K562 (cell line): Measurements from ENCODE around the gene ADAMTS14. TPM values are rescaled to one million over a fixed set of nuclear protein-coding genes. Genes with fewer than 3 reads are reported as not detected.

Experiments
- MBD2 ChIP-seq: sonication (generic); IDR thresholded peaks from 2 replicates; pipeline ENCODE4 v1.6.1; 2016; ENCODE audit warnings: low read depth, borderline replicate concordance
- TCF7 ChIP-seq: sonication (generic); IDR thresholded peaks from 2 replicates; pipeline ENCODE4 v1.6.1; 2016; ENCODE audit warnings: antibody characterized with exemption, borderline replicate concordance
- ZNF445 ChIP-seq: fragments of 250-450 bp; sonication (Bioruptor Pico); IDR thresholded peaks from 2 replicates; pipeline ENCODE4 v1.4.0; 2020; ENCODE audit warnings: low read depth, mild to moderate bottlenecking, moderate library complexity
- polyA plus RNA-seq, 8 experiments: library from polyadenylated mRNA; depleted of rRNA in 4 of 8; stranded (reverse) in 5 of 8; unstranded in 3 of 8; fragments of >200 nt; fragmentation: Nextera tagmentation in 2 of 8; fragmentation: Illumina TruSeq in 1 of 8; extraction: Ambion mirVana in 2 of 8; extraction: Trizol in 1 of 8; gene quantifications; 2 replicates each; pipeline versions ENCODE4 v1.2.1 to v1.2.3, GENCODE V29; 2011 to 2014; ENCODE audit warnings: inconsistent platforms in 1 of 8, missing spikeins in 1 of 8
- total RNA-seq, 7 experiments: library from RNA; depleted of rRNA in 6 of 7; stranded (reverse); fragments of >200 nt in 6 of 7; fragmentation: Illumina TruSeq in 2 of 7; extraction: Trizol in 2 of 7; gene quantifications; 2 replicates each; pipeline versions ENCODE4 v1.2.1 to v1.2.3, GENCODE V29; 2011 to 2021; ENCODE audit warnings: low replicate concordance in 1 of 7
- TF ChIP-seq, protein P1 (sequence below): fragments of 450-650 bp; IDR thresholded peaks from 2 replicates; pipeline ENCODE4 v1.6.1; 2016; ENCODE audit warnings: low read depth
- TF ChIP-seq, protein P2 (sequence below): fragments of 200-400 bp; formaldehyde crosslinking; IDR thresholded peaks from 2 replicates; pipeline ENCODE4 v1.6.1; 2017; ENCODE audit warnings: mild to moderate bottlenecking, low read depth, low read length, moderate library complexity
- TF ChIP-seq, protein P3 (sequence below): IDR thresholded peaks from 2 replicates; pipeline ENCODE4 v1.6.1; 2014; ENCODE audit warnings: antibody characterized with exemption
- TF ChIP-seq, protein P4 (sequence below): fragments of 200-800 bp; sonication (Bioruptor generic); IDR thresholded peaks from 2 replicates; pipeline ENCODE4 v1.6.1; 2017; ENCODE audit warnings: missing genetic modification characterization, missing compliant biosample characterization

Gene ADAMTS14
- total and polyA plus RNA-seq, 9 of the 15 experiments (the other 6 are each of a cell fraction or from before 2014, with no cell fraction given): 0.04 to 37.4 (median 15.9) TPM

DNA sequence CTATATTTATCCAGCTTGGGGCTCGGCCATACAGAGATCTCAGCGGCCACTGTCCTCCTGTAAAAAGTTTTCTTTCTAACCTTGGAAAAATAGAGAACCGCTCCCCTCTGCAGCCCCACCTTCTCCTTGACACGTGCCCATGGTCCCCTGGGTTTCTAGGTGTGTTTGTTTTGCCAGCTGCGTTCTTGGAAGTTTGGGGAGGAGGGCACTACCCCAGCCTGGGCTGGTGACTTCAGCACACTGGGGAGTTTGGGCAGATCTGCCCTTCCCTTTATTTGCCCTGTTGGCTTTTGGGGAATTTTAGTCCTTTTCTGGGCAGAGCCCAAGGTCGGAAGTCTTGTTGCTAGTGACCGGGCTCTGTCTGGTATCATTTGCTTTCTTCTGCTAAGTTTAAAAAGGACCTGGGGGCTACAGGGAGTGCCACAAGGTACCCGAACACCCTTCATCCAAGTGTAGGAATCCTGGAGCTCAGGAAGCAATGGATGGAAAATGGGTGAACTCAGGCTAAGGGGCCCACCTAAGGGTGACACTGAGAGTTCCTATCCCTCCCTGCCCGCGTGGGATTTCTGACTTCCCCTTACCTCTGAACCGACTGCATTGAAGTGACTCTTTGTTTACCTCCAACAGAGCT is 1.7 kb downstream of the ADAMTS14 start (continued):
- TF ChIP-seq, protein P1, sequence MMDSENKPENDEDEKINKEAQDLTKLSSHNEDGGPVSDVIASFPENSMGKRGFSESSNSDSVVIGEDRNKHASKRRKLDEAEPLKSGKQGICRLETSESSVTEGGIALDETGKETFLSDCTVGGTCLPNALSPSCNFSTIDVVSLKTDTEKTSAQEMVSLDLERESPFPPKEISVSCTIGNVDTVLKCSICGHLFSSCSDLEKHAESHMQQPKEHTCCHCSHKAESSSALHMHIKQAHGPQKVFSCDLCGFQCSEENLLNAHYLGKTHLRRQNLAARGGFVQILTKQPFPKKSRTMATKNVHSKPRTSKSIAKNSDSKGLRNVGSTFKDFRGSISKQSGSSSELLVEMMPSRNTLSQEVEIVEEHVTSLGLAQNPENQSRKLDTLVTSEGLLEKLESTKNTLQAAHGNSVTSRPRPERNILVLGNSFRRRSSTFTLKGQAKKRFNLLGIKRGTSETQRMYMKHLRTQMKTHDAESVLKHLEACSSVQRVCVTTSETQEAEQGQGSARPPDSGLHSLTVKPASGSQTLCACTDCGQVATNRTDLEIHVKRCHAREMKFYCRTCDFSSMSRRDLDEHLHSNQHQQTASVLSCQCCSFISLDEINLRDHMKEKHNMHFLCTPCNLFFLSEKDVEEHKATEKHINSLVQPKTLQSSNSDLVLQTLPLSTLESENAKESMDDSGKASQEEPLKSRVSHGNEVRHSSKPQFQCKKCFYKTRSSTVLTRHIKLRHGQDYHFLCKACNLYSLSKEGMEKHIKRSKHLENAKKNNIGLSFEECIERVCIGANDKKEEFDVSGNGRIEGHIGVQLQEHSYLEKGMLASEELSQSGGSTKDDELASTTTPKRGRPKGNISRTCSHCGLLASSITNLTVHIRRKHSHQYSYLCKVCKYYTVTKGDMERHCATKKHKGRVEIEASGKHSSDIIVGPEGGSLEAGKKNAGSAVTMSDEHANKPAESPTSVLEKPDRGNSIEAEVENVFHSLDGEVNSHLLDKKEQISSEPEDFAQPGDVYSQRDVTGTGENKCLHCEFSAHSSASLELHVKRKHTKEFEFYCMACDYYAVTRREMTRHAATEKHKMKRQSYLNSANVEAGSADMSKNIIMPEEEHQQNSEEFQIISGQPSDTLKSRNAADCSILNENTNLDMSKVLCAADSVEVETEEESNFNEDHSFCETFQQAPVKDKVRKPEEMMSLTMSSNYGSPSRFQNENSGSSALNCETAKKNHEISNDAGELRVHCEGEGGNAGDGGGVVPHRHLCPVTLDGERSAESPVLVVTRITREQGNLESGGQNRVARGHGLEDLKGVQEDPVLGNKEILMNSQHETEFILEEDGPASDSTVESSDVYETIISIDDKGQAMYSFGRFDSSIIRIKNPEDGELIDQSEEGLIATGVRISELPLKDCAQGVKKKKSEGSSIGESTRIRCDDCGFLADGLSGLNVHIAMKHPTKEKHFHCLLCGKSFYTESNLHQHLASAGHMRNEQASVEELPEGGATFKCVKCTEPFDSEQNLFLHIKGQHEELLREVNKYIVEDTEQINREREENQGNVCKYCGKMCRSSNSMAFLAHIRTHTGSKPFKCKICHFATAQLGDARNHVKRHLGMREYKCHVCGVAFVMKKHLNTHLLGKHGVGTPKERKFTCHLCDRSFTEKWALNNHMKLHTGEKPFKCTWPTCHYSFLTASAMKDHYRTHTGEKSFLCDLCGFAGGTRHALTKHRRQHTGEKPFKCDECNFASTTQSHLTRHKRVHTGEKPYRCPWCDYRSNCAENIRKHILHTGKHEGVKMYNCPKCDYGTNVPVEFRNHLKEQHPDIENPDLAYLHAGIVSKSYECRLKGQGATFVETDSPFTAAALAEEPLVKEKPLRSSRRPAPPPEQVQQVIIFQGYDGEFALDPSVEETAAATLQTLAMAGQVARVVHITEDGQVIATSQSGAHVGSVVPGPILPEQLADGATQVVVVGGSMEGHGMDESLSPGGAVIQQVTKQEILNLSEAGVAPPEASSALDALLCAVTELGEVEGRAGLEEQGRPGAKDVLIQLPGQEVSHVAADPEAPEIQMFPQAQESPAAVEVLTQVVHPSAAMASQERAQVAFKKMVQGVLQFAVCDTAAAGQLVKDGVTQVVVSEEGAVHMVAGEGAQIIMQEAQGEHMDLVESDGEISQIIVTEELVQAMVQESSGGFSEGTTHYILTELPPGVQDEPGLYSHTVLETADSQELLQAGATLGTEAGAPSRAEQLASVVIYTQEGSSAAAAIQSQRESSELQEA: no peak
- TF ChIP-seq, protein P2, sequence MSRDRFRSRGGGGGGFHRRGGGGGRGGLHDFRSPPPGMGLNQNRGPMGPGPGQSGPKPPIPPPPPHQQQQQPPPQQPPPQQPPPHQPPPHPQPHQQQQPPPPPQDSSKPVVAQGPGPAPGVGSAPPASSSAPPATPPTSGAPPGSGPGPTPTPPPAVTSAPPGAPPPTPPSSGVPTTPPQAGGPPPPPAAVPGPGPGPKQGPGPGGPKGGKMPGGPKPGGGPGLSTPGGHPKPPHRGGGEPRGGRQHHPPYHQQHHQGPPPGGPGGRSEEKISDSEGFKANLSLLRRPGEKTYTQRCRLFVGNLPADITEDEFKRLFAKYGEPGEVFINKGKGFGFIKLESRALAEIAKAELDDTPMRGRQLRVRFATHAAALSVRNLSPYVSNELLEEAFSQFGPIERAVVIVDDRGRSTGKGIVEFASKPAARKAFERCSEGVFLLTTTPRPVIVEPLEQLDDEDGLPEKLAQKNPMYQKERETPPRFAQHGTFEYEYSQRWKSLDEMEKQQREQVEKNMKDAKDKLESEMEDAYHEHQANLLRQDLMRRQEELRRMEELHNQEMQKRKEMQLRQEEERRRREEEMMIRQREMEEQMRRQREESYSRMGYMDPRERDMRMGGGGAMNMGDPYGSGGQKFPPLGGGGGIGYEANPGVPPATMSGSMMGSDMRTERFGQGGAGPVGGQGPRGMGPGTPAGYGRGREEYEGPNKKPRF: no peak
- TF ChIP-seq MBD2 (no peak), TCF7 (no peak), ZNF445 (CRISPR knock-in tag) (0 out of 2 replicates have a peak, but pooled peaks have one; percentile 33)
- TF ChIP-seq, protein P3, sequence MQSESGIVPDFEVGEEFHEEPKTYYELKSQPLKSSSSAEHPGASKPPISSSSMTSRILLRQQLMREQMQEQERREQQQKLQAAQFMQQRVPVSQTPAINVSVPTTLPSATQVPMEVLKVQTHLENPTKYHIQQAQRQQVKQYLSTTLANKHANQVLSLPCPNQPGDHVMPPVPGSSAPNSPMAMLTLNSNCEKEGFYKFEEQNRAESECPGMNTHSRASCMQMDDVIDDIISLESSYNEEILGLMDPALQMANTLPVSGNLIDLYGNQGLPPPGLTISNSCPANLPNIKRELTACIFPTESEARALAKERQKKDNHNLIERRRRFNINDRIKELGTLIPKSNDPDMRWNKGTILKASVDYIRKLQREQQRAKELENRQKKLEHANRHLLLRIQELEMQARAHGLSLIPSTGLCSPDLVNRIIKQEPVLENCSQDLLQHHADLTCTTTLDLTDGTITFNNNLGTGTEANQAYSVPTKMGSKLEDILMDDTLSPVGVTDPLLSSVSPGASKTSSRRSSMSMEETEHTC: no peak
- TF ChIP-seq, protein P4, sequence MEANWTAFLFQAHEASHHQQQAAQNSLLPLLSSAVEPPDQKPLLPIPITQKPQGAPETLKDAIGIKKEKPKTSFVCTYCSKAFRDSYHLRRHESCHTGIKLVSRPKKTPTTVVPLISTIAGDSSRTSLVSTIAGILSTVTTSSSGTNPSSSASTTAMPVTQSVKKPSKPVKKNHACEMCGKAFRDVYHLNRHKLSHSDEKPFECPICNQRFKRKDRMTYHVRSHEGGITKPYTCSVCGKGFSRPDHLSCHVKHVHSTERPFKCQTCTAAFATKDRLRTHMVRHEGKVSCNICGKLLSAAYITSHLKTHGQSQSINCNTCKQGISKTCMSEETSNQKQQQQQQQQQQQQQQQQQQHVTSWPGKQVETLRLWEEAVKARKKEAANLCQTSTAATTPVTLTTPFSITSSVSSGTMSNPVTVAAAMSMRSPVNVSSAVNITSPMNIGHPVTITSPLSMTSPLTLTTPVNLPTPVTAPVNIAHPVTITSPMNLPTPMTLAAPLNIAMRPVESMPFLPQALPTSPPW (CRISPR knock-in tag): peak; percentile 31; the same call in 1 of the 2 replicates
